Putamen (tissue), 1 donor: ENCODE data around the gene MAGED2.
"Not testable (repeated sequence)": the region's sequence is repeated elsewhere in the genome, so short reads cannot be mapped to it uniquely, and the experiment has no call there.

Experiments used
- DNase-seq: peaks from one replicate; pipeline ENCODE4 v3.0.0-alpha.2; 2016; ENCODE audit warnings: low spot score

Gene MAGED2, protein sequence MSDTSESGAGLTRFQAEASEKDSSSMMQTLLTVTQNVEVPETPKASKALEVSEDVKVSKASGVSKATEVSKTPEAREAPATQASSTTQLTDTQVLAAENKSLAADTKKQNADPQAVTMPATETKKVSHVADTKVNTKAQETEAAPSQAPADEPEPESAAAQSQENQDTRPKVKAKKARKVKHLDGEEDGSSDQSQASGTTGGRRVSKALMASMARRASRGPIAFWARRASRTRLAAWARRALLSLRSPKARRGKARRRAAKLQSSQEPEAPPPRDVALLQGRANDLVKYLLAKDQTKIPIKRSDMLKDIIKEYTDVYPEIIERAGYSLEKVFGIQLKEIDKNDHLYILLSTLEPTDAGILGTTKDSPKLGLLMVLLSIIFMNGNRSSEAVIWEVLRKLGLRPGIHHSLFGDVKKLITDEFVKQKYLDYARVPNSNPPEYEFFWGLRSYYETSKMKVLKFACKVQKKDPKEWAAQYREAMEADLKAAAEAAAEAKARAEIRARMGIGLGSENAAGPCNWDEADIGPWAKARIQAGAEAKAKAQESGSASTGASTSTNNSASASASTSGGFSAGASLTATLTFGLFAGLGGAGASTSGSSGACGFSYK

DNA sequence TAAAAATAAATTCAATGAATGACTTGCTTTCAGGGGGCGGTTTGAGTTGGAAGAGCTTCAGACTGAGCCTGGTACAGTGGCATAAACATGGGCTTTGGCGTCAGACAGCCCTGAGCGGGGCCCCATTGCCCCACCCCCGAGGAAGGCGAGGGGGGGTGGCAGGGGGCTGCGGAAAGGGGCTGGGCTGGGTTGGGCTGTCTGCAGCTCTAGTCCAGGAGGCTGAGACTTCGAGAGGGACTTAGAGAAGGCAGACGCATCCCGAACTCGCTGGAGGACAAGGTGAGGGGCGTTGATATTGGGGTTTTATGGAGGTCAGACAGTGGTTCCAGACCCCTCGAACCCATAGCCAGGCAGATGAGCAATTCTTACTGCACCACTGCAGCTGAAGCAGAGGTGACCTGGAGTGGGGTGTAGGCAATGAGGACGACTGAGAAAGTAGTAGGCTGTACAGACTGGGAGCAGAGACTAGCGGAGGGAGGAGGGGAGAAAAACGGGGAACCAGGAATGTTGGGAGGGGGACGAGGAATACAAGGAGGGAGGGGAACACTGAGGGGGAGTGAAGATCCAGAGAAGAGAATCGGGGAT is at the start of gene MAGED2:
Gene MAGED2, plus strand, starts transcription at position 222 of the 585 bp plus-strand sequence. CDS start 1,587 bp downstream, outside the sequence.
- DNase-seq, result peak; percentile 41

DNA sequence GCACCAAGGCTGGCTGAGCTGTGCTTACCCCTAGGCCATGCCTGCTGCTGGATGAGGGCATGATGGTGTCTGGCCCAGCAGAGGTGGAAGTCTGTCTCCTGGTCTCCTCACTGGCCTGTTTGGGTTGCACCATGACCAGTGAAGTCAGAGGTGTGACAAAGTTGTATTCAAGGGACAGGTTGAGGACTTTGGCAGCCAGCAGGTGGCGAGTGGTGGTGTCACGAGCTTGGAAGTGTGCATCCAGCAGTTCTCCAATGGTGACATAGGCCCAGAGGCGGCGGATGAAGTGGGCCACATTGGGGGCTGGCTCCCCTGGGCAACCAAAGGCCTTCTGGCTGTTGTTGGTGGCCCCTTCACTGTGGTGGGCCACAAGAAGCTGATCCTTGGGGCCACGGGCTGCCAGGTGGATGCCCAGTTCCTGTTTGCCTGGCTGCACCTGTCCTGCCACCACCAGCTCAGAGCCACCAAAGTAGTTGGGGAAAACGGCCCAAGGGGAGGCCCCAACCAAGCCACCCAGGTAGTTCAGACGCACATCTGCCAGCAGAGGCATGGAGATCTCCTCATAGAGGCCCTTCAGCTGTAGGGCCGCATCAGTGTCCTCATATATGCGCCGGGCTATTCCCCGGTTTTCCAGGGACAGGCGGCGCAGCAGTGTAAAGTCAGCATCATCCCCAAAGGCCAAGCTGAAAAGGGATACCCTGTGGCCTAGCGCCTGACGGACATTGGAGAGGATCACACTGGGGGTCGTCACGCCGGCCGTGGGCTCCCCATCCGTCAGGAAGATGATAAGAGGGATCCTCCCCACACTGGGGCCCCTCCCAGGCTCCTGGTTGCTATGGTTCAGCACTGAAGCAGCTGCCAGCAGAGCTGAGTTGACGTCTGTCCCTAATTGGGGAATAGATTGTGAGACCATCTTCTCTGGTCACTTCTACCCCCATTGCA is 49.2 kb upstream of the MAGED2 start:
- DNase-seq, result no peak

DNA sequence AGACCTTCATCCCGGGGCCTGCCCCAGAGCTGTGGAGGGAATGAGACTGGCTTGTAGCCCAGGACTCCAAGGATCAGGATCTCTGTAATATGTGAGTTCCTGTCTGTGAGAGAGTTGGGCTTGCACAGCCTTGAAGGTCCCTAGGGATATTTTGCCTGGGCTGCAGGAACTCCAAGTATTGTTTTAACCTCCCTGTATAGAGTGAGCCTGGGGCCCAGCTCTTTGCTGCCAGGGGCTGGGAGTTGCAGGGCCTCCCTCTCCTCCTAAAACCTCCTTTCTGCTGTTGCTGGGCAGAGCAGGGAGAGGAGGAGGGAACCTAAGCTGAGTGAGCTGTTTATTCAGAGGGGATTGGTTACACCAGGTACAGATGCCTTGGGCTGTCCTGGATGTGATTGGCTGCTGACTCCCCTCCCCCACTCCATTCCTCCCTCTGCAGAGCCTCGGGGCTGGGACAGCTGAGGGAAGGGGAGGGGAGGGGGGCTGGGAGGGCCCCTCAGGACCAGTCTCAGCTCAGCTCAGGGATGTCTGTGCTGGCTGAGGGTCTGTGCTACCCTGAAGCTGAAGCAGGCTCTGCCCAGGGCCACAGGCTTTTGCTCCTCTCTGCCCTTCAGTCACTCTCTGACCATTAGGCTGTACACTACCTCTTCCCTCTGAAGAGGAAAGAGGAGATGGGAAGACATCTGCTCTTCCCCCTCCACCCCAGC is 33.0 kb upstream of the MAGED2 start:
- DNase-seq, result not testable (repeated sequence)

DNA sequence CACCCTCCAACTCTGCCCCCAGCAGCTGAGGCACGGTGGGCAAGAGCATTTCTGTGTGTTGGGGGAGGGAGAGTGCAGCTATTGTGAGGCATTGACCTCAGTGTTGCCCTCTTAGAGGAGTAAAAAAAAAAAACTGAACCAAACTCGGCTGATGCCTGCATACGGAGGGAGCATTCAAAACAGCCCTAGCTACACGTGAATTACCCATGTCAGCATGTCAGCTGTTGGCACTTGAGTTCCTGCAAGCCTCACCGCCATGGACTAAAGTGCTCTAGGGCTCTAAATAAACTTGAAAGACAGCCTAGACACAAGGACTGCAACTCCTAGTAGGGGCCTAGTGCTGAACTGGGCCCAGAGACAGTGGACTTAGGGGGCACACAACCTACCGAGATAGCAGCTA is 31.5 kb upstream of the MAGED2 start:
- no peak for DNase-seq

DNA sequence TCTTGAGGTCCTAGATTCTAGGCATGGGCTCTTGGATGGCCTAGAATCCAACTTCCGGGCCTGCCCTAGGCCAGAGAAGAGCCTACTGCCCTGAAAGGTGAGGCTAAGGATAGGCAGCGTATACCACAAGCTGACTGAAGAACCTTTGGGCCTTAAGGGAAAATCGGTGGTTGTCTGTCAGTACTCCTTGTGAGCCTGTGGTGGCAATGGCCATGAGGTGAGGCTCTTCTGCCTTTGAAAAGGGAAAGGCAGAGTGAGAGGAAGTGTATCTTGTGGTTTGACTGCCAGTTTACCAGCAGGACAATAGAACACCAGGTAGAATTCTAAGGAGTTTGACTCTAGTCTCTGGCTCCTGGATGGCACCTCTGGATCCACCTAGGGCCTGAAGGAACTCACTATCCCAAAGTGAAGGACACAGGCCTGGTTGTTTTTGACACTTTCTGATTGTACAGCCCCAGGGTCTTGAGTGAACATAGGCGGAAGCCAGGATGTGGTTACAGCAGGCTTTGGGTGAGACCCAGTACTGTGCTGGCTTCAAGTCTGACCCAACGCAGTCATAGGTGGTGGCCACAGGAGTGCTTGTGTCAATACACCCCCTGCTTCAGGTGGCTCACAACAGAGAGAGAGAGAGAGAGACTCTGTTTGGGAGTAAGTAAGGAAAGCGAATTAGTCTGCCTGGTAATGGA is 30.4 kb upstream of the MAGED2 start:
- no peak for DNase-seq

DNA sequence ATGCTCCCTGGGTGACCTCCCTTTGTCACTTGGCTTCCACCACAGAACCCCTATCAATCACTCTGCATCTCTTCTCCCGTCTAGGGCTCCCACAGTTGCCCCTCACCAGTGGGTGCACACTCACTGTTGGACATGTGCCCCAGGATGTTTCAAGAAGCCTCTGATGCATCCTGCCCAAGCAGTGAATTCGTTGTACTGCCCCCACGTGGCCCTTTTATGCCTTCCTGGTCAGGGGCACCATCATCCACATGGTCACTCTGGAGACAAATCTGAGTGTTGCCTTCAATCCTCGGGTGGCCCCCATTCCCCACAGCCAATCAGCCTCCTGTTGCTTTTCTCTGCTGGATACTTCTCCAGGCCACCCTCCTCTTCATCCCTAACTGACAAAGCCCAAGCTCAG is 21.6 kb upstream of the MAGED2 start:
- no peak for DNase-seq

DNA sequence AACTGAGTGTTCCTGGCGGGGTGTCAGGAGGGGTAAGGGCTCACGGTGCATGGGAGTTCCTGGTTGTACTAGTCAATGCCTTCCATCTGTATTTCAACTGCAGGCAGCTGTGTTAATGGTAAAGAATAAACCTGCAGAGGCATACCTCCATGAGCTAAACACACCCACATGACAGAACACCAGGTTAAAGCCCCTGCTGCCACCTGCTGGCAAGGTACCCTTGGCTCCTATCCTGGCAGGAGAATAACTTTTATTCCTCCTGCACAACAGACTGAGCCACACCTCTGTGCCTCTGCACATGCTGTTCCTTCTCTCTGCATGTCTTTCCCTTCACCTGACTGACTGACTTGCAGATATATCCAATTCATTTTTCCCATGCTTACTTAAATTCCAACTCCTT is 20.6 kb upstream of the MAGED2 start:
- no peak for DNase-seq

DNA sequence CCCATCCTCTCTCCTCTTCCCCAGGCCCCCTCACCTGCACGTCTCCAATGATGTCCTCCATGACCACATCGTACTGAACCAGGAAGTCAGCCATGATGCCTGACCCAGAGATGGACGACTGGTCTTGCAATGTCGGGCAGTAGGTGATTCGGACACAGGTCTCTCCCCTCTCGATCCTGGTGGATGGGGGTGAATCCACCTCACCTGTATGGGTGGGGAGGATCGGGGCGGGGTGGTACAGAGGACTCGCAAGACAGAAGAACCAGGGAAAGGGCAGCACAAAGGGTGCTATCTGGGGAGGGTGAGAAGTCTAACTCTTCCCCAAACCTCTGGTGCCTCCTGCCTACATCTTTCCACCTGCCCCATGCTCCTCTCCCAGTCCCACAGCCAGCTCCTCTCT is 19.1 kb upstream of the MAGED2 start:
- no peak for DNase-seq

DNA sequence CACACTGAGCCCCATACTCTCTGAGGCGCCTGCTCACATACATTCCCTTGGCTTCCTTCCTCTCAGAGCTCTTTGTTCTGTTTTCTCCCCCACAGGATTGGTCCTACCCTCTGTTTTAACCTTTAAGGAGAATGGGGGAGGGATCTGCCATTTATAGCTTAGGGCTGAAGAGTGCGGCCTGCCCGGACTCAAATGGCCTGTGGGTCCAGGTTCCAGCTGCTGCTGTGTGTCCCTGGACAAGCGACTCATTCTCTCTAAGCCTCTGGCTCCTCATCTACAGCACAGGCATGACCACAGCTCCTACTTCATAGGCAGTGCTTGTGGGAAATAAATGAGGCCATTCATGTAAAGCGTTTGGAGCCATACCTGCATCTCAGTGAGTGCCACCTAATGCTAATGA is 18.1 kb upstream of the MAGED2 start:
- not testable (repeated sequence) for DNase-seq

DNA sequence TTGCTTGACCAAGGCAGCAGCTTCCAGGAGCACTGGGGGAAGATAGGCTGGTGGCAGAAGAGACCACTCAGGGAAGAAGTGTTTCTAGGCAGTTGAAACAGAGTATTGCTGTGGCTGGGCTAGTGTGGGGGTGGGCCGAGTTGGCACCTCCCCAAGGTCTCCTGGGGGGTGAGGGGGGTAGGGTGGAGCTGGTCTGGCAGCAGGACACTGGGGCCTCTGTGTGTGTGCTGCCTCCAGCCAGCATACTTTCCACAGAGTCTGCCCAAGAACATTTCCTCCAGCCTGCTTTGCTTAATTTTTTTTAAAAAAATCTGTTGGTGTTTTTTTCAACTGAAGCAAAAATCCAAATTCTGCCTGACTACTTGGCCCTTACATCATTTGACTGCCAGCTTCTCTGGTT is 13.5 kb upstream of the MAGED2 start:
- no peak for DNase-seq

DNA sequence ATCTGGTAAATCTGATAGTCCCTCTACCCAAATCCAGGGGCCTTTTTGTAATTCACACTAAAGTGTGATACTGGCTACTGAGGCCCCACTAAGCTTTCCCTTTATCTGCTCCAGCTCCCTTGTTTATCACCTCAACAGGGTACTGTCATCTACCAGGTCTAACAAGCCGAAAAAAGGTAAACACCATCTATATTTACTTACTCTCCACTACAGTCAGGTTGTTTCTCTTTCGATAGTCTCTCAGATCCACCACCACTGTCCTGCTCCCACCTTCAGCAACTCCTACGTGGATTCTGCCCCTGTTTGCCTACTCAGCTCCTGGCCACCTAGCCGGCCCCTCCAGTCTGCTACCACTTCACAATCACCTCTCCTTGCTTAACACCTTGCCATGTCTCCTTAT is 12.8 kb upstream of the MAGED2 start:
- DNase-seq, result no peak

DNA sequence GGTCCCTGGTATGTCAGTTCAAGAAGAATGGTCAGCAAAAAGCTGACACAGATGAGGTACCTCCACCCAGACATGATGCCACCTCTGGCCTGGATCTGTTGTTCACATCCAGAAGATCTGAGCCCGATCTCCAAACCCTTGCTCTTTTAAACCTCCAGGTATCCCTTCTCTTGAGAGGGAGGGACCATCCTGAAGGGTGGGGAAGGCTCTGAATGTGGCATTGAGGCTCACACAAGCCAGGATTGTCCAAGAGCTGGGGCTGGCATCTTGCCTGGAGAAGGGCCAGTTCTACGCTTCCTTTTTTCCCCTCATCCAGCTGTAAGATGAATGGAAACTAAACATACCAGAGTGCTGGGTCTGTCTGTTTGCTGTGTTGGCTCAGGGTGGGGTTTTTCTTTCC is 9.4 kb upstream of the MAGED2 start, which contains the start of gene ITIH6:
Gene ITIH6, minus strand, starts transcription at position 119 of the 400 bp plus-strand sequence. Its CDS starts 45 bp downstream, at position 74.
- DNase-seq, result no peak

DNA sequence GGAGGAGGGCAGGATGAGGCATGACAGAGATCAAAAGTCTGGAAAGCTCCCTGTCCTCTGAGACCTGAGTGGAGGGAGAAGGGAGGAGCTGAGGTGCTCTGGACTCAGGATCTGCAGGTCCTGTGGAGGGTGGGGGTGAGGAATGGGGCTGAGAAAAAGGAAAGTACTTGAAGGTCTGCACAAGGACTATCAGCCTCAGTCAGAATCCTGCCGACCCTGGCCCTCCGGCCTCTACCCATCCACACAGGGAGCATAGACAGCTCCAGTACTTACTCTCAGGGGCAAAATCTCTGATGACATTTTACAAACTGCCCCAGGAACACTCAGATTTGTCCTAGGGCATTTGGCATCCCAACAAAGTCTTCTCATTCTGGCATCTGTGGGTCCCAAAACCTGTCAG is 8.5 kb upstream of the MAGED2 start:
- no peak for DNase-seq

DNA sequence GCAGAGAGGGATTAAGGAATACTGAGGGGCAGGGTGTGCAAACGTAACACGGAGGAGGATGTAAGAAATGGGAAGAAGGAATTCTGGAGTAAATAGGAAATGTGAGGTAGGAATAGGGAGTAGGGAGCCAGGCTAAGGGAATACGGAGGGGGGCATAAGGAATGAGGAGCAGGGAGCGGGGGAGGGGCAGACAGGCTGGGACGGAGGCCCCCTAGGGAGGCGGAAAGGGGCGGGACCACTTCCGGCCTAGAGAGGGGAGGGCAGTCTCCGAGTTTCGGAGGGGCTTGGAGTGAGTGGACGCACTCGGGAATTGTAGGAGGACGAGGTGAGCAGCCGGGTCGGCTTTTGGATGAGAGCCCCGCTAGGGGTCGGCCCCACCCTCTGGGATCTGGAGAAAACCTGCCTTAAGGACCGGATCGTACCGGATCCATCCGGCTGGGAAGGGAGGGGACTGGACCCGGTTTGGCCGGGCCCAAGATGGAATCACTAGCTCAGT is 612 bp downstream of the MAGED2 start:
- peak; percentile 68 for DNase-seq

DNA sequence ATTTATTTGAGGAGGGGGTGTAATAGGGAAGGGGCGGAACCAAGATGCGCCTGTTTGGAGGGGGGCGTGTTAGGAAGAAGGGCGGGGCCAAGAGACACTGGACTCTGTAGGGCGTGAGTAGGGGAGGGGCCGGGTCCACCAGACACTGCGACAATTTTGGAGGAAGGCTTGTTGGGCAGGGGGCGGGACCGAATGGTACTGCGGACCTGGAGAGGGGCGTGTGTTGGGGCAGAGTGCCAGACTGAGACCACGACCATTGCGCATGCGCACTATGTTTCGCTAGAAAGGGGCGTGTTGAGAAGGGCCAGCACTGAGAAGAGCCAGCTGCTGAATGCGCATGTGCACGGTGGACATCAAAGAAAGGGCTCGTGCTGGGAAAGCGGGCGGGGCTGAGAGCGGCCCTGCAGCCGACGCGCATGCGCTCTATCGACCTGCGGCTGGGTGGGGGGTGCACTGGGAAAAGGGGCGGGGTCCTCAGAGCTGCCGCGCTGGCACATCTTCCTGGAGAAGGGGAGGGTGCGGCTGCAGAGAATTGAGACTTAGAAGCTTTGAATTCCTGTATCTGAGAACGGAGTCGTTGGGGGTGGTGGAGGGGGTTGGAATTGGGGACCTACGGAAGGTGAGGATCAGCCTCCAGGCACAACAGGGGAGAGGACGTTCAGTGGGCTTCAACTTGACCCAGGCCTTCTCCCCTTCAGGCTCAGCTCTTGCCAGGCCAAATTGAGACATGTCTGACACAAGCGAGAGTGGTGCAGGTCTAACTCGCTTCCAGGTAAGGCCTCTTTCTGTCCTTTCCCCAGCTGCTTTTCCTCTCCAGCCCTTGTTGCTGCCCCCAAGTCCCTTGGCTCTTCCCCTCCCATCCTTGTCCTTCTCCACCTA is 1.3 kb downstream of the MAGED2 start:
- DNase-seq, result peak; percentile 90

DNA sequence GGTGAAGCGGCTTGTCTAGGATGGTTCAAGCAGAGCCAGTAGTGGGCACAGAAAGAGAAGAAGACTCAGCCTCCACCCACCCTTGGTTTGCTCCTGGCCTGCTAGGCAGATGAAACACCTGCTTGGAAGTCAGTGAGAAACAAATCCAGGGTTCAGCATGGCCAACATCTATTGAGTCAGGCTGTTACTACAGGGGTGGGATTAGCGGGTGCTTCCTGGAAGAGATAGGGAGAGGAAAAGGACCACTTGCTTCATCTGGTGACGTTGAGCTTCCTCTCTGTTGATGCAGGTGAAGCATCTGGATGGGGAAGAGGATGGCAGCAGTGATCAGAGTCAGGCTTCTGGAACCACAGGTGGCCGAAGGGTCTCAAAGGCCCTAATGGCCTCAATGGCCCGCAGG is 3.0 kb downstream of the MAGED2 start:
- no peak for DNase-seq

DNA sequence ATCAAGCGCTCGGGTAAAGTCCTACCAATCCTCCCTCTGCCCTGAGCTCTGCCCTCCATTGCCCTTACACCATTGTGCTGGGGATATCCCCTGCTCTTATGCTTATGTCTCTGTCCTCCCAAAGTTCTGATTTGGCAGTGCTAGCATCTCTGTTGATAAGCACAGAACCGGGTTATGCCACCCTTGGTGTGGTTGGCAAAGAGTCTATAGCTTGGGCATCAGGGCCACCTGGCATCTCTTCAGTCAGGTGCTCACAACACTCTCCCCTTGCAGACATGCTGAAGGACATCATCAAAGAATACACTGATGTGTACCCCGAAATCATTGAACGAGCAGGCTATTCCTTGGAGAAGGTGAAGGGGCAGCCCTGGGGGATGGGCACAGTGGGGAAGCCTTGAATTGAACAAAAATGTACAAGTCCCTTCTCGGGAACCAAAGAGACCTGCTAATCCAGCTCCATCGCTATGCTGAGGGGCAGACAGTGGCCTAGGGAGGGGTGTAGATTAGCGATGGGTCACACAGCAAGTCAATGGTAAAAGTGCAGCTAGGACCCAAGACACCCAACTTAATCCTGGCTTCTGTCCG is 3.8 kb downstream of the MAGED2 start:
- no peak for DNase-seq

DNA sequence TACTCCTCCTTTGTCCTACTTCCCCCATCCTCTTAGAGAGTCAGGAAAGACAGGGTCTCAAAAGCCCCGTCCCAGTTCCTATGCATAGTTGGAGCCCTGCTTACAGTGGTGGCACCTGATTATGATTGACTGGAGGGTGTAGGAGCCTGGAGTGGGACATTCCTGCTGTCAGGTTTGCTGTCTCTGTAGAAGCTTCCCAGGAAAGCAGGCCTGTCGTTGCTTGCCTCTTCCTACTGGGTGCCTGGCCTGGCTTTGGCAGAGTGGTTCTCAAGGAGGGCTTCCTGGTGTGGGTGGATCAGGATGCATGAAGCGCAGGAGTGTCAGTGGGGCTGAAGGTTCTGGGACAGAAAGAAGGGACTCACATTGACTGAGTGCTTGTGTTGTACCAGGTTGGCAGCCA is 4.8 kb downstream of the MAGED2 start:
- DNase-seq, result no peak

DNA sequence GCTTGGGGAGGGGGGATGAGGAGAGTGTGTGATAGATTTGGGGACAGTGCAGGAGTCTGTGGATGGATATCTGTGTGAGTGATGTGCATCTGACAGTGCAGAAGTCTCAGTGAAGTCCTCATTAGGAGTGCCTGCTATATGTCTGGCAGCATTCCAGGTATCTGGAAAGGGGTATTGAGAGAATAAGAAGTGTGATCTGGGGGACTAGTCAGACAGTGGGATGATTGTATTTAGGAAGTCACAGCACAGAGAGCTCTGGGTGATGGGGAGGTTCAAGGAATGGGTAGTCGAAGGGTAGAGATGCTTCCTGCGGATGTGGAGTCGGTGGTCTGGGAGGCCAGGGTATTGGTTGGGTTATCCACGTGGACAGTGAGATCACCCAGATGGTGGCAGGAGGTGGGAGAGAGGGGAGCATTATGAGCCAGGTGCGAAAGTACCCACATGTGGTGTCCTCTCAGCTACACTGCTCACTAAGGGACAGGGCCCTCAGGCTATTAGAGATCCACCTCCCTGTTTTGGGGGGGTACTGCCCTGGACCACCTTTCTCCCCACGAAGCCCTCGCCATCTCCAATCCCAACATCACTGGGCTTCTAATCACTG is 9.8 kb downstream of the MAGED2 start:
- DNase-seq, result no peak
